ENCODE measurements around the gene KIF27. TPM values are rescaled to one million over a fixed set of nuclear protein-coding genes. Genes with fewer than 3 reads are reported as not detected.

KIF27 gene
- polyA plus RNA-seq, 4 donors: 0.27 to 7.2 (median 1.3) TPM

GRCh38 chr9:83935276-83935935 is 14.2 kb upstream of the KIF27 start:
- peak in 1 of 2 donors; percentile 19 for DNase-seq
- Histone ChIP-seq H3K4me3 (ENCODE audit: low read depth in 1 of 3, low read length in 3 of 3) (no peak overlapping the region), H3K27ac (ENCODE audit: low read depth in 1 of 3, low read length in 2 of 3) (no peak overlapping the region), H3K4me1 (ENCODE audit: control insufficient read depth in 3 of 3, insufficient read depth in 2 of 3, low read depth in 1 of 3, low read length in 2 of 3) (peaks cover 0 to under 1% (median 0%) of the 10 kb centered on the region in 3 donors), H3K36me3 (ENCODE audit: control insufficient read depth in 3 of 3, insufficient read depth in 2 of 3, low read depth in 1 of 3, low read length in 3 of 3) (peaks cover 4 to 15% (median 7%) of the 10 kb centered on the region in 3 donors), H3K27me3 (ENCODE audit: control insufficient read depth in 3 of 3, insufficient read depth in 3 of 3, low read length in 3 of 3) (no peaks in the 10 kb centered on the region), H3K9me3 (ENCODE audit: control insufficient read depth in 2 of 2, insufficient read depth in 1 of 2, low read depth in 1 of 2, low read length in 1 of 2) (no peaks in the 10 kb centered on the region)
- FAIRE-seq: no peak
- WGBS, 3 donors: 76 to 79% (median 78%) methylated on average over 3 of the region's 3 CpGs

GRCh38 chr9:83934569-83935275 is 13.5 kb upstream of the KIF27 start:
- Histone ChIP-seq H3K4me1 (ENCODE audit: control insufficient read depth in 3 of 3, insufficient read depth in 2 of 3, low read depth in 1 of 3, low read length in 2 of 3) (no peaks in the 10 kb centered on the region), H3K27me3 (ENCODE audit: control insufficient read depth in 3 of 3, insufficient read depth in 3 of 3, low read length in 3 of 3) (no peaks in the 10 kb centered on the region), H3K36me3 (ENCODE audit: control insufficient read depth in 3 of 3, insufficient read depth in 2 of 3, low read depth in 1 of 3, low read length in 3 of 3) (peaks cover 3 to 11% (median 4%) of the 10 kb centered on the region in 3 donors), H3K27ac (ENCODE audit: low read depth in 1 of 3, low read length in 2 of 3) (no peak overlapping the region), H3K4me3 (ENCODE audit: low read depth in 1 of 3, low read length in 3 of 3) (no peak overlapping the region), H3K9me3 (ENCODE audit: control insufficient read depth in 2 of 2, insufficient read depth in 1 of 2, low read depth in 1 of 2, low read length in 1 of 2) (no peaks in the 10 kb centered on the region)
- 45 to 71% (median 46%) methylated on average over 5 of the region's 5 CpGs for WGBS, 3 donors
- DNase-seq: peak in 1 of 2 donors; percentile 44
- no peak for FAIRE-seq

- DNase-seq (peak in 1 of 2 donors; percentile 64), FAIRE-seq (no peak)
- WGBS, 3 donors: 74 to 83% (median 80%) methylated on average over 3 of the region's 3 CpGs
- Histone ChIP-seq H3K9me3 (ENCODE audit: control insufficient read depth in 2 of 2, insufficient read depth in 1 of 2, low read depth in 1 of 2, low read length in 1 of 2) (no peaks in the 10 kb centered on the region), H3K4me3 (ENCODE audit: low read depth in 1 of 3, low read length in 3 of 3) (no peak overlapping the region), H3K4me1 (ENCODE audit: control insufficient read depth in 3 of 3, insufficient read depth in 2 of 3, low read depth in 1 of 3, low read length in 2 of 3) (no peaks in the 10 kb centered on the region), H3K27ac (ENCODE audit: low read depth in 1 of 3, low read length in 2 of 3) (no peak overlapping the region), H3K27me3 (ENCODE audit: control insufficient read depth in 3 of 3, insufficient read depth in 3 of 3, low read length in 3 of 3) (no peaks in the 10 kb centered on the region), H3K36me3 (ENCODE audit: control insufficient read depth in 3 of 3, insufficient read depth in 2 of 3, low read depth in 1 of 3, low read length in 3 of 3) (peaks cover 0 to 7% (median under 1%) of the 10 kb centered on the region in 3 donors)
These were observed 12.6 kb upstream of the KIF27 start for GRCh38 chr9:83933790-83934189.

GRCh38 chr9:83932851-83933250 is 11.6 kb upstream of the KIF27 start:
- FAIRE-seq (no peak), DNase-seq (no peak)
- Histone ChIP-seq H3K4me1 (ENCODE audit: control insufficient read depth in 3 of 3, insufficient read depth in 2 of 3, low read depth in 1 of 3, low read length in 2 of 3) (no peaks in the 10 kb centered on the region), H3K27me3 (ENCODE audit: control insufficient read depth in 3 of 3, insufficient read depth in 3 of 3, low read length in 3 of 3) (no peaks in the 10 kb centered on the region), H3K9me3 (ENCODE audit: control insufficient read depth in 2 of 2, insufficient read depth in 1 of 2, low read depth in 1 of 2, low read length in 1 of 2) (no peaks in the 10 kb centered on the region), H3K36me3 (ENCODE audit: control insufficient read depth in 3 of 3, insufficient read depth in 2 of 3, low read depth in 1 of 3, low read length in 3 of 3) (peaks cover 0 to 4% (median 0%) of the 10 kb centered on the region in 3 donors), H3K4me3 (ENCODE audit: low read depth in 1 of 3, low read length in 3 of 3) (no peak overlapping the region), H3K27ac (ENCODE audit: low read depth in 1 of 3, low read length in 2 of 3) (no peak overlapping the region)
- 87 to 97% (median 87%) methylated on average over 5 of the region's 5 CpGs for WGBS, 3 donors

- H3K4me1 ChIP-seq (ENCODE audit: control insufficient read depth in 3 of 3, insufficient read depth in 2 of 3, low read depth in 1 of 3, low read length in 2 of 3): no peaks in the 10 kb centered on the region
- no peaks in the 10 kb centered on the region for H3K27me3 ChIP-seq (ENCODE audit: control insufficient read depth in 3 of 3, insufficient read depth in 3 of 3, low read length in 3 of 3)
- H3K4me3 ChIP-seq (ENCODE audit: low read depth in 1 of 3, low read length in 3 of 3): no peak overlapping the region
- H3K27ac ChIP-seq (ENCODE audit: low read depth in 1 of 3, low read length in 2 of 3): no peak overlapping the region
- H3K9me3 ChIP-seq (ENCODE audit: control insufficient read depth in 2 of 2, insufficient read depth in 1 of 2, low read depth in 1 of 2, low read length in 1 of 2): no peaks in the 10 kb centered on the region
- peaks cover 0 to 3% (median 0%) of the 10 kb centered on the region in 3 donors for H3K36me3 ChIP-seq (ENCODE audit: control insufficient read depth in 3 of 3, insufficient read depth in 2 of 3, low read depth in 1 of 3, low read length in 3 of 3)
- FAIRE-seq: no peak
- WGBS, 3 donors: 84 to 100% (median 94%) methylated on average over 2 of the region's 2 CpGs
- no peak for DNase-seq
These were observed 10.8 kb upstream of the KIF27 start for GRCh38 chr9:83932011-83932410.

- 87 to 93% (median 93%) methylated on average over 5 of the region's 5 CpGs for WGBS, 3 donors
- Histone ChIP-seq H3K9me3 (ENCODE audit: control insufficient read depth in 2 of 2, insufficient read depth in 1 of 2, low read depth in 1 of 2, low read length in 1 of 2) (no peaks in the 10 kb centered on the region), H3K27ac (ENCODE audit: low read depth in 1 of 3, low read length in 2 of 3) (no peak overlapping the region), H3K4me1 (ENCODE audit: control insufficient read depth in 3 of 3, insufficient read depth in 2 of 3, low read depth in 1 of 3, low read length in 2 of 3) (no peaks in the 10 kb centered on the region), H3K27me3 (ENCODE audit: control insufficient read depth in 3 of 3, insufficient read depth in 3 of 3, low read length in 3 of 3) (no peaks in the 10 kb centered on the region), H3K4me3 (ENCODE audit: low read depth in 1 of 3, low read length in 3 of 3) (no peak overlapping the region), H3K36me3 (ENCODE audit: control insufficient read depth in 3 of 3, insufficient read depth in 2 of 3, low read depth in 1 of 3, low read length in 3 of 3) (no peaks in the 10 kb centered on the region)
- DNase-seq: no peak
- no peak for FAIRE-seq
These were observed 9.6 kb upstream of the KIF27 start for GRCh38 chr9:83930881-83931280.

- FAIRE-seq: no peak
- DNase-seq: no peak
- Histone ChIP-seq H3K27ac (ENCODE audit: low read depth in 1 of 3, low read length in 2 of 3) (no peak overlapping the region), H3K27me3 (ENCODE audit: control insufficient read depth in 3 of 3, insufficient read depth in 3 of 3, low read length in 3 of 3) (no peaks in the 10 kb centered on the region), H3K9me3 (ENCODE audit: control insufficient read depth in 2 of 2, insufficient read depth in 1 of 2, low read depth in 1 of 2, low read length in 1 of 2) (no peaks in the 10 kb centered on the region), H3K36me3 (ENCODE audit: control insufficient read depth in 3 of 3, insufficient read depth in 2 of 3, low read depth in 1 of 3, low read length in 3 of 3) (no peaks in the 10 kb centered on the region), H3K4me3 (ENCODE audit: low read depth in 1 of 3, low read length in 3 of 3) (no peak overlapping the region), H3K4me1 (ENCODE audit: control insufficient read depth in 3 of 3, insufficient read depth in 2 of 3, low read depth in 1 of 3, low read length in 2 of 3) (no peaks in the 10 kb centered on the region)
- 40 to 98% (median 94%) methylated on average over 1 of the region's 1 CpG for WGBS, 3 donors
These were observed 6.4 kb upstream of the KIF27 start for GRCh38 chr9:83927591-83927990.

GRCh38 chr9:83920469-83920926 is 734 bp downstream of the KIF27 start:
- Histone ChIP-seq H3K4me1 (ENCODE audit: control insufficient read depth in 3 of 3, insufficient read depth in 2 of 3, low read depth in 1 of 3, low read length in 2 of 3) (peaks cover 0 to 3% (median 0%) of the 10 kb centered on the region in 3 donors), H3K36me3 (ENCODE audit: control insufficient read depth in 3 of 3, insufficient read depth in 2 of 3, low read depth in 1 of 3, low read length in 3 of 3) (peaks cover 0 to 5% (median 0%) of the 10 kb centered on the region in 3 donors), H3K27ac (ENCODE audit: low read depth in 1 of 3, low read length in 2 of 3) (peak overlapping the region; percentile 89 to 96 (median 91)), H3K4me3 (ENCODE audit: low read depth in 1 of 3, low read length in 3 of 3) (peak overlapping the region; percentile 67 to 94 (median 93)), H3K27me3 (ENCODE audit: control insufficient read depth in 3 of 3, insufficient read depth in 3 of 3, low read length in 3 of 3) (no peaks in the 10 kb centered on the region), H3K9me3 (ENCODE audit: control insufficient read depth in 2 of 2, insufficient read depth in 1 of 2, low read depth in 1 of 2, low read length in 1 of 2) (no peaks in the 10 kb centered on the region)
- WGBS, 3 donors: 0 to 2% (median 1%) methylated on average over 16 of the region's 16 CpGs
- FAIRE-seq: no peak
- DNase-seq: peak; percentile 77 to 86
